GM21786 (cell line): ENCODE data around the gene HTT.

ENCODE experiments used
- ATAC-seq: cut with Tn5 transposase; IDR thresholded peaks from one replicate; pipeline ENCODE4 v1.9.1; 2021; ENCODE audit not compliant: unreplicated experiment

HTT gene

GRCh38 chr4:3247399-3248177, 173.1 kb downstream of the HTT start:
- ATAC-seq: no peak

GRCh38 chr4:3248178-3248480, 173.6 kb downstream of the HTT start:
- no peak for ATAC-seq

GRCh38 chr4:3248811-3249661, 174.6 kb downstream of the HTT start, which contains the start of gene MSANTD1:
Gene MSANTD1, plus strand, starts transcription at chr4:3249159. Its CDS starts 64 bp downstream, at chr4:3249223.
- no peak for ATAC-seq

GRCh38 chr4:3249711-3250437, 175.4 kb downstream of the HTT start:
- ATAC-seq: no peak

- no peak for ATAC-seq
Observed at GRCh38 chr4:3250438-3250955, 176.0 kb downstream of the HTT start.

GRCh38 chr4:3250956-3251690, 176.6 kb downstream of the HTT start:
- no peak for ATAC-seq

- ATAC-seq: no peak
Observed at GRCh38 chr4:3251691-3252479, 177.4 kb downstream of the HTT start.

- no peak for ATAC-seq
Observed at GRCh38 chr4:3252480-3252828, 178.0 kb downstream of the HTT start.

- ATAC-seq: no peak
Observed at GRCh38 chr4:3252831-3253641, 178.6 kb downstream of the HTT start.

GRCh38 chr4:3253808-3254207, 179.3 kb downstream of the HTT start:
- no peak for ATAC-seq

- no peak for ATAC-seq
Observed at GRCh38 chr4:3254302-3255131, 180.0 kb downstream of the HTT start.

- no peak for ATAC-seq
Observed at GRCh38 chr4:3255611-3256186, 181.2 kb downstream of the HTT start.

GRCh38 chr4:3256230-3257102, 182.0 kb downstream of the HTT start:
- no peak for ATAC-seq

GRCh38 chr4:3257103-3257555, 182.6 kb downstream of the HTT start:
- ATAC-seq: no peak

- ATAC-seq: peak; percentile 66
Observed at GRCh38 chr4:3257556-3258482, 183.3 kb downstream of the HTT start.
